GM12878 (cell line): ENCODE data around the gene PDE11A.

Experiments used
- CBFB ChIP-seq: IDR thresholded peaks from 2 replicates; pipeline ENCODE4 v1.6.1; 2016; ENCODE audit warnings: antibody characterized with exemption, low read depth
- EP300 ChIP-seq, 2 experiments: fragments of 150-350 bp in 1 of 2; IDR thresholded peaks; 2 replicates each; pipeline ENCODE4 v1.6.1; 2011 to 2012; ENCODE audit warnings: low read depth in 2 of 2, low read length in 2 of 2, borderline replicate concordance in 1 of 2, improper control_type of control experiment in 1 of 2, inconsistent platforms in 1 of 2; ENCODE audit not compliant: control insufficient read depth in 1 of 2
- NRF1 ChIP-seq: conservative IDR thresholded peaks from 2 replicates; pipeline ENCODE4 v1.6.1; 2011; ENCODE audit warnings: mild to moderate bottlenecking, low read depth, low read length, improper control_type of control experiment
- ZBED1 ChIP-seq: IDR thresholded peaks from 2 replicates; pipeline ENCODE4 v1.6.1; 2016; ENCODE audit warnings: borderline replicate concordance

DNA sequence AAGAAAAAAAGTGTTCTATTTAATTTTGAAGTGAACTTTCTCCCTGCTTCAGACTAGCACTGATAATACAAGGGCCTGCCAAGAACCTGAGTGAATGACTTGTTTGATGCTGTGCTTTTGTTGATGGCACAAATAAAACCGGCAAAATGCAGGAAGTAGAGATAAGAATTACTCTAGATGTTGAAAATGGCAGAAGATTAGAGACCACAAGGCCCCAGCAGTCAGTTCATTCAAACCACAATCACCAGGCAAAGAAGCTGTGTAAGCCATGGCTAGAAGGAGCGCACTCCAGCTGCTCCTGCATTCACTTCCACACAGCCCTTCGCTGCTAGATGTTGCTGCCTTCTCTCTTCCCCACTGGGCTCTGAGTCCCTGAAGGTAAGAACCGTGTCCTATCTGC lies 383.0 kb downstream of the PDE11A start:
- no peak for TF ChIP-seq EP300 (IDR thresholded peaks at IDR 0.05; ENCODE audit: borderline replicate concordance in 1 of 2, control insufficient read depth in 1 of 2, low read depth in 2 of 2, low read length in 2 of 2)
- TF ChIP-seq NRF1: no peak
- no peak for TF ChIP-seq ZBED1
- no peak for TF ChIP-seq CBFB
